ENCODE results near the gene ZFP90. TPM values are rescaled to one million over a fixed set of nuclear protein-coding genes. Genes with fewer than 3 reads are reported as not detected.

Gene ZFP90
- total RNA-seq, 1 donor from 2014 or later = 87.0 TPM

GRCh38 chr16:68508641-68509240 is 30.4 kb upstream of the ZFP90 start:
- Mint-ChIP-seq H3K36me3 (ENCODE audit: unreplicated experiment) (no peaks in the 10 kb centered on the region), H3K27me3 (ENCODE audit: unreplicated experiment) (peaks cover 4% of the 10 kb centered on the region), H3K9me3 (ENCODE audit: unreplicated experiment) (no peaks in the 10 kb centered on the region), H3K27ac (ENCODE audit: unreplicated experiment) (peak overlapping the region; percentile 52), H3K4me1 (ENCODE audit: low read depth, unreplicated experiment) (peaks cover 8% of the 10 kb centered on the region), H3K4me3 (ENCODE audit: unreplicated experiment) (no peak overlapping the region)
- no peak for DNase-seq
- TF ChIP-seq, protein P1, sequence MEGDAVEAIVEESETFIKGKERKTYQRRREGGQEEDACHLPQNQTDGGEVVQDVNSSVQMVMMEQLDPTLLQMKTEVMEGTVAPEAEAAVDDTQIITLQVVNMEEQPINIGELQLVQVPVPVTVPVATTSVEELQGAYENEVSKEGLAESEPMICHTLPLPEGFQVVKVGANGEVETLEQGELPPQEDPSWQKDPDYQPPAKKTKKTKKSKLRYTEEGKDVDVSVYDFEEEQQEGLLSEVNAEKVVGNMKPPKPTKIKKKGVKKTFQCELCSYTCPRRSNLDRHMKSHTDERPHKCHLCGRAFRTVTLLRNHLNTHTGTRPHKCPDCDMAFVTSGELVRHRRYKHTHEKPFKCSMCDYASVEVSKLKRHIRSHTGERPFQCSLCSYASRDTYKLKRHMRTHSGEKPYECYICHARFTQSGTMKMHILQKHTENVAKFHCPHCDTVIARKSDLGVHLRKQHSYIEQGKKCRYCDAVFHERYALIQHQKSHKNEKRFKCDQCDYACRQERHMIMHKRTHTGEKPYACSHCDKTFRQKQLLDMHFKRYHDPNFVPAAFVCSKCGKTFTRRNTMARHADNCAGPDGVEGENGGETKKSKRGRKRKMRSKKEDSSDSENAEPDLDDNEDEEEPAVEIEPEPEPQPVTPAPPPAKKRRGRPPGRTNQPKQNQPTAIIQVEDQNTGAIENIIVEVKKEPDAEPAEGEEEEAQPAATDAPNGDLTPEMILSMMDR (IDR thresholded peaks at IDR 0.05; ENCODE audit: partially characterized antibody, unreplicated experiment) = no peak

DNA sequence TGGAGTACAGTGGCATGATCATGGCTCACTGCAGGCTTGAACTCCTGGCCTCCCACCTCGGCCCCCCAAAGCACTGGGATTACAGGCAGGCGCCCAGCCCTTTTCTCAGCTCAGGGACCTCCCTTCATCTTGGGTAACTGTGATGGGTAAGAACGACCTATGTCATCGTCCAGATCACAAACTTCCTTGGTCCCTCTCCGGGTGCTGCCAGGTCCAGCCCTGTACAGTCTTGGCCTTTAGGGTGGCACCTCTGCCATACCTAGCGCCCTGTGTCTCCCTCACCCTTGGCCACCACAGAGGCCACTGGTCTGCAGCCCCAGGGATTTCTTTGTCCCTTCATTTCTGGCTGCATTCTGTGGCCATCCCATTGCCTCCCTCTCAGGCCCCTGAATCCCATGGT is 29.7 kb upstream of the ZFP90 start:
- Mint-ChIP-seq H3K9me3 (ENCODE audit: unreplicated experiment) (no peaks in the 10 kb centered on the region), H3K4me3 (ENCODE audit: unreplicated experiment) (no peak overlapping the region), H3K27me3 (ENCODE audit: unreplicated experiment) (peaks cover 4% of the 10 kb centered on the region), H3K27ac (ENCODE audit: unreplicated experiment) (peak overlapping the region; percentile 38), H3K4me1 (ENCODE audit: low read depth, unreplicated experiment) (peaks cover 8% of the 10 kb centered on the region), H3K36me3 (ENCODE audit: unreplicated experiment) (no peaks in the 10 kb centered on the region)
- TF ChIP-seq, protein P1 (IDR thresholded peaks at IDR 0.05; ENCODE audit: partially characterized antibody, unreplicated experiment) = no peak
- no peak for DNase-seq

- Mint-ChIP-seq H3K9me3 (ENCODE audit: unreplicated experiment) (no peaks in the 10 kb centered on the region), H3K27ac (ENCODE audit: unreplicated experiment) (no peak overlapping the region), H3K27me3 (ENCODE audit: unreplicated experiment) (peaks cover 4% of the 10 kb centered on the region), H3K4me1 (ENCODE audit: low read depth, unreplicated experiment) (peaks cover 8% of the 10 kb centered on the region), H3K4me3 (ENCODE audit: unreplicated experiment) (no peak overlapping the region), H3K36me3 (ENCODE audit: unreplicated experiment) (no peaks in the 10 kb centered on the region)
- TF ChIP-seq, protein P1 (IDR thresholded peaks at IDR 0.05; ENCODE audit: partially characterized antibody, unreplicated experiment) = no peak
- DNase-seq = no peak
Measured at GRCh38 chr16:68510775-68511174, 28.3 kb upstream of the ZFP90 start.

GRCh38 chr16:68512183-68512582 is 26.9 kb upstream of the ZFP90 start:
- H3K4me1 Mint-ChIP-seq (ENCODE audit: low read depth, unreplicated experiment) = peaks cover 8% of the 10 kb centered on the region
- TF ChIP-seq, protein P1 (IDR thresholded peaks at IDR 0.05; ENCODE audit: partially characterized antibody, unreplicated experiment) = no peak
- no peaks in the 10 kb centered on the region for H3K36me3 Mint-ChIP-seq (ENCODE audit: unreplicated experiment)
- no peaks in the 10 kb centered on the region for H3K9me3 Mint-ChIP-seq (ENCODE audit: unreplicated experiment)
- peaks cover 4% of the 10 kb centered on the region for H3K27me3 Mint-ChIP-seq (ENCODE audit: unreplicated experiment)
- H3K27ac Mint-ChIP-seq (ENCODE audit: unreplicated experiment) = no peak overlapping the region
- no peak overlapping the region for H3K4me3 Mint-ChIP-seq (ENCODE audit: unreplicated experiment)
- DNase-seq = no peak

- Mint-ChIP-seq H3K36me3 (ENCODE audit: unreplicated experiment) (no peaks in the 10 kb centered on the region), H3K9me3 (ENCODE audit: unreplicated experiment) (no peaks in the 10 kb centered on the region), H3K27ac (ENCODE audit: unreplicated experiment) (no peak overlapping the region), H3K27me3 (ENCODE audit: unreplicated experiment) (peaks cover 4% of the 10 kb centered on the region), H3K4me3 (ENCODE audit: unreplicated experiment) (no peak overlapping the region), H3K4me1 (ENCODE audit: low read depth, unreplicated experiment) (peaks cover 8% of the 10 kb centered on the region)
- no peak for DNase-seq
- TF ChIP-seq, protein P1 (IDR thresholded peaks at IDR 0.05; ENCODE audit: partially characterized antibody, unreplicated experiment) = no peak
Measured at GRCh38 chr16:68512742-68513141, 26.3 kb upstream of the ZFP90 start.
